Thoracic aorta (tissue), 2 donors: ENCODE measurements around the gene IRF8. TPM values are rescaled to one million over a fixed set of nuclear protein-coding genes. Genes with fewer than 3 reads are reported as not detected.

Source experiments
- ATAC-seq: fragments of 150-250 bp; one replicate; pipeline ENCODE4 v1.8.0; 2017; ENCODE audit warnings: low read depth; ENCODE audit not compliant: insufficient number of reproducible peaks, low FRiP score
- DNase-seq: peaks from one replicate; pipeline ENCODE4 v3.0.0-alpha.2; 2020; ENCODE audit warnings: low spot score
- H3K27ac ChIP-seq, 2 donors: fragments of 200-600 bp; sonication (generic); 1 replicate in 1 of 2; 2 replicates in 1 of 2; pipeline ENCODE4 v1.5.1; 2016; ENCODE audit warnings: mild to moderate bottlenecking in 2 of 2, moderate library complexity in 2 of 2
- H3K27me3 ChIP-seq: fragments of 200-600 bp; sonication (generic); replicated peaks from 2 replicates; pipeline ENCODE4 v1.6.0; 2016; ENCODE audit warnings: mild to moderate bottlenecking; ENCODE audit not compliant: insufficient read depth
- H3K36me3 ChIP-seq: fragments of 200-600 bp; sonication (generic); one replicate; pipeline ENCODE4 v1.5.1; 2016
- H3K4me1 ChIP-seq, 2 donors: fragments of 200-600 bp; sonication (generic); 1 replicate in 1 of 2; 2 replicates in 1 of 2; pipeline versions ENCODE4 v1.5.1 to v1.6.0; 2016; ENCODE audit warnings: low read depth in 2 of 2, mild to moderate bottlenecking in 1 of 2; ENCODE audit not compliant: control insufficient read depth in 1 of 2
- H3K4me3 ChIP-seq: fragments of 200-600 bp; sonication (generic); 2 replicates; pipeline ENCODE4 v1.5.1; 2016; ENCODE audit warnings: mild to moderate bottlenecking
- H3K9me3 ChIP-seq: fragments of 200-600 bp; sonication (generic); 2 replicates; pipeline ENCODE4 v1.5.1; 2016
- total RNA-seq, 2 donors: library from RNA; depleted of rRNA; stranded (reverse); fragments of >200 nt; gene quantifications; one replicate each; pipeline versions ENCODE4 v1.1.0 to v1.2.3, GENCODE V29; 2016
- TF ChIP-seq, protein P1 (sequence below): fragments of 200-600 bp; sonication (generic); IDR thresholded peaks from one replicate; pipeline ENCODE4 v1.5.1; 2019; ENCODE audit warnings: antibody characterized with exemption

Gene IRF8
- total RNA-seq, 2 donors from 2014 or later: 27.0 to 28.8 TPM

DNA sequence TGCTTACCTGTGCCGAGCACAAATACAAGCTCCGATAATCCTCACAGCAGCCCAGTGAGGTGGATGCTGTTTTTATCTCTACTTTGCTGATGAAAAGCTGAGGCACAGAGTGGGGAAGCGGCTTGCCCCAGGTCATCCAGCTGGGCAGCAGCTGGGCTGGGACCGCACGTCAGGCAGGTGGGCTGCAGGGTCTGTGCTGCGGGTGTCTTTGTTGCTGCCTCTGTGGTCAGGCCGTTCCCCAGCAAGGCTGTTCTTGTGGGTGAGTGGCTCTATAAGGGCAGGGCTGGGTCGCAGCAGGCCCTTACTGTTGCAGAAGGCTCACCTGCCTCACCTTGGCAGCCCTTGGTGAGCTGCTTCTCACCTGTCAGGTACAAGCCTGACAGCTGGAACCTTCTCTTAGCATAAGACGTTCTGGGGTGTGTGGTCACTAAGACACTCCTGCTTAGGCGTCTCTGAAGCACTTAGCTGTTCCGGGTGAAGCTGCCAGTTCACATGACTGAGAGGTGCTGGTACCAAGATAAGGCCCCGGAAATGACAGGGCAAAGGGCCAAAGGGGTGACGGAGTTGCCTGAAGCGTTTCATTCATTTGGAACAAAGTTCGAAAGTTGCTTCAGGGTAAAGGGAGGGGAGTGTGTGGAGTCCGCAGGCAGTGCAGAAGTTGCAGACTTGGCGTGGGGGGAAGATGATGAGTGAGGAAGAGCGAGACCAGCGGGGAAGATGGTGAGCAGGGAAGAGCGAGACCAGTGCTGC is 17.4 kb downstream of the IRF8 start:
- Histone ChIP-seq H3K27me3 (no peaks in the 10 kb centered on the region), H3K4me3 (no peak overlapping the region), H3K9me3 (no peaks in the 10 kb centered on the region), H3K27ac (no peak overlapping the region), H3K36me3 (no peaks in the 10 kb centered on the region), H3K4me1 (peaks cover 0 to 5% of the 10 kb centered on the region in 2 donors)
- ATAC-seq (no peak), DNase-seq (no peak)
- TF ChIP-seq, protein P1, sequence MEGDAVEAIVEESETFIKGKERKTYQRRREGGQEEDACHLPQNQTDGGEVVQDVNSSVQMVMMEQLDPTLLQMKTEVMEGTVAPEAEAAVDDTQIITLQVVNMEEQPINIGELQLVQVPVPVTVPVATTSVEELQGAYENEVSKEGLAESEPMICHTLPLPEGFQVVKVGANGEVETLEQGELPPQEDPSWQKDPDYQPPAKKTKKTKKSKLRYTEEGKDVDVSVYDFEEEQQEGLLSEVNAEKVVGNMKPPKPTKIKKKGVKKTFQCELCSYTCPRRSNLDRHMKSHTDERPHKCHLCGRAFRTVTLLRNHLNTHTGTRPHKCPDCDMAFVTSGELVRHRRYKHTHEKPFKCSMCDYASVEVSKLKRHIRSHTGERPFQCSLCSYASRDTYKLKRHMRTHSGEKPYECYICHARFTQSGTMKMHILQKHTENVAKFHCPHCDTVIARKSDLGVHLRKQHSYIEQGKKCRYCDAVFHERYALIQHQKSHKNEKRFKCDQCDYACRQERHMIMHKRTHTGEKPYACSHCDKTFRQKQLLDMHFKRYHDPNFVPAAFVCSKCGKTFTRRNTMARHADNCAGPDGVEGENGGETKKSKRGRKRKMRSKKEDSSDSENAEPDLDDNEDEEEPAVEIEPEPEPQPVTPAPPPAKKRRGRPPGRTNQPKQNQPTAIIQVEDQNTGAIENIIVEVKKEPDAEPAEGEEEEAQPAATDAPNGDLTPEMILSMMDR: no peak

DNA sequence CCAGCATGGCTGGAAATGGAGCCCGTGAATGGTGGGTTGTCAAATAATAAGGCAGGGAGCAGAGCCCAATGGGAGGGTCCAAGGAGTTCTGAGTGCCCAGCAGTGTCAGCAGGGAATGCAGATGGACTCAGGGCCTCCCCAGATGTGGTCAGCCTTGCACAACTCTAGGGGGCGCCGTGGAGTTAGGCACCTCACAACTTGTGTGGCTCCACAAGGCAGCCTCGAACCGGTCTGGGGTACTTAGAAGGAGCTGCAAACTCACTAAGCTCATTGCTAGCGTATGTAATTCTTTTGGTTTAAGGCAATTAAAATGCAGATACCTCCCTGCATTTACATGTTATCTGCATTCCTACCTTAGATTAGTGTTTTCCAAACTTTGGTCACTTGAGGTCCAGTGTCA is 18.1 kb downstream of the IRF8 start:
- Histone ChIP-seq H3K4me3 (no peak overlapping the region), H3K36me3 (no peaks in the 10 kb centered on the region), H3K27ac (no peak overlapping the region), H3K9me3 (no peaks in the 10 kb centered on the region), H3K27me3 (no peaks in the 10 kb centered on the region), H3K4me1 (peaks cover 0 to 5% of the 10 kb centered on the region in 2 donors)
- TF ChIP-seq, protein P1: no peak
- DNase-seq (no peak), ATAC-seq (no peak)

DNA sequence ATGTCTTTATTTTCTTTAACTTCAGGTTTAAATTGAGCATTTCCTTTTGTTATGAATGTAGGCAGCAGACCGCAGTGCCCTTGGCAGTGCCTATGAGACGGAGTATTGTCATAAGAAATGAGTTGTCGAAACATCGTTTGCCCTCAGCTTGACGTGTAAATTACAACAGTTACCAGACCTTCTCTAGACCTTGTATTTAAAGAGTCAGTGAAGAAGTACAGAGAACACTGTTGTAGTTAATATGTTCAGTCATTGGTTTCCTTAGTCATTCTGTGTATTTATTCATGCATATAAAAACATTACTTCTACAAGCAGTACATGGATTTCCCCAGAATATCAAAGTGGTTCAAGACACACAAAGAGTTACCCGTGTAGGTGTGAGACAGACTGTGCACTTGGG is 19.0 kb downstream of the IRF8 start:
- no peaks in the 10 kb centered on the region for H3K36me3 ChIP-seq
- DNase-seq: no peak
- H3K27me3 ChIP-seq: no peaks in the 10 kb centered on the region
- H3K9me3 ChIP-seq: no peaks in the 10 kb centered on the region
- ATAC-seq: no peak
- TF ChIP-seq, protein P1: no peak
- H3K4me3 ChIP-seq: no peak overlapping the region
- peaks cover 0 to 5% of the 10 kb centered on the region in 2 donors for H3K4me1 ChIP-seq
- H3K27ac ChIP-seq: no peak overlapping the region

DNA sequence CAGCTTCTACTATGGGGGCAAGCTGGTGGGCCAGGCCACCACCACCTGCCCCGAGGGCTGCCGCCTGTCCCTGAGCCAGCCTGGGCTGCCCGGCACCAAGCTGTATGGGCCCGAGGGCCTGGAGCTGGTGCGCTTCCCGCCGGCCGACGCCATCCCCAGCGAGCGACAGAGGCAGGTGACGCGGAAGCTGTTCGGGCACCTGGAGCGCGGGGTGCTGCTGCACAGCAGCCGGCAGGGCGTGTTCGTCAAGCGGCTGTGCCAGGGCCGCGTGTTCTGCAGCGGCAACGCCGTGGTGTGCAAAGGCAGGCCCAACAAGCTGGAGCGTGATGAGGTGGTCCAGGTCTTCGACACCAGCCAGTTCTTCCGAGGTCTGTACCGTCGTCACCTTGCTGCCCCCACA is 19.5 kb downstream of the IRF8 start:
- H3K27me3 ChIP-seq: no peaks in the 10 kb centered on the region
- DNase-seq: no peak
- H3K4me1 ChIP-seq: peaks cover 0 to 5% of the 10 kb centered on the region in 2 donors
- TF ChIP-seq, protein P1: no peak
- H3K9me3 ChIP-seq: no peaks in the 10 kb centered on the region
- H3K4me3 ChIP-seq: no peak overlapping the region
- no peaks in the 10 kb centered on the region for H3K36me3 ChIP-seq
- no peak for ATAC-seq
- H3K27ac ChIP-seq: no peak overlapping the region

DNA sequence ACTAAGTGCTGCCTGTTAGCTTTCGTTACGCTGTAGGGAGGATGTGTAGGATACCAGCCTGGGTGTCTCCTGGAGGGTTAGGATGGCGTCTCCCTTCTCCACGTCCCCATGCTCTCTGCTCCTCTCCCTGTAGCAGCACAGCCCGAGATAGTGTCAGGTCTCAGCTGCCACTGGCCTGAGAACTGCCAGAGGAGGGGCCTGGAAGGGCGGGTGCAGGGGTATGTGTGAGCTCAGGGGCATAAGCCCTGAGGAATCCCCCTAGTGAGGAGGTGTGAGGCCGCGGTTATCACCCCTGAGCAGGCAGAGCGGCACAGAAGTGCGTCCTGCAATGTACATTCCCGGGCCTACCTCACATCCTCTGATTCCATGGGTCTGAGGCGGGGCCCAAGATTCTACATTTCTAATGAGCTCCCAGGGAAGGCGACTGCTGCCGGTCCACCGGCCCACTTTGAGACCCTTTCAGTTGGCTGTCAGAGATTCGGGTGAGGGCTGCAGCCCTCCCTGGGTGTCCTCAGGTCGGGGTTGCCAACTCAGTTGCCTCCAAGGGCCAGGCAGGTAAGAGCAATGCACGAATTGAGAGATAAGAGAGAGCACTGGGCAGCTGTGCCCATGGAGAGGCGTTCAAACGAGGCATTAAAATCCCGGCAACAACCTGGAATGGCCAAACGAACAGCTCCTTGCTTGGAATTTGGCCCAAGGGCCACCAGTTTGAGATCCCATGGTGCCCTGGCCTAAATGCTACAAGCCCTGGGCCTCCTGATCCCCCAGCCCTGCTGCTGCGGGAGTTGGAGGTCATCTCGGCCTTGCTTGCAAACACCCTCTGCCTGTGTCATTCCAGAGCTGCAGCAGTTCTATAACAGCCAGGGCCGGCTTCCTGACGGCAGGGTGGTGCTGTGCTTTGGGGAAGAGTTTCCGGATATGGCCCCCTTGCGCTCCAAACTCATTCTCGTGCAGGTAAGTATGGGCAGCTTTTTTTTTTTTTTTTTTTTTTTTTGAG is 20.6 kb downstream of the IRF8 start:
- ATAC-seq: no peak
- H3K4me1 ChIP-seq: peaks cover 0 to 5% of the 10 kb centered on the region in 2 donors
- no peaks in the 10 kb centered on the region for H3K27me3 ChIP-seq
- DNase-seq: no peak
- H3K27ac ChIP-seq: no peak overlapping the region
- TF ChIP-seq, protein P1: no peak
- no peaks in the 10 kb centered on the region for H3K36me3 ChIP-seq
- no peak overlapping the region for H3K4me3 ChIP-seq
- no peaks in the 10 kb centered on the region for H3K9me3 ChIP-seq
